Neural cell (in vitro differentiated cells): ENCODE data around the gene PDPK1. TPM values are rescaled to one million over a fixed set of nuclear protein-coding genes. Genes with fewer than 3 reads are reported as not detected.

ENCODE experiments used
- H2AFZ ChIP-seq: fragments of 200-600, 300-800 bp; sonication (generic), shearing (Covaris generic); 2 replicates; pipeline ENCODE4 v1.6.0; 2014; ENCODE audit warnings: low read depth, mild to moderate bottlenecking, antibody characterized with exemption, low read length, moderate library complexity
- H3F3A ChIP-seq: fragments of 200-600 bp; shearing (Covaris generic); 2 replicates; pipeline ENCODE4 v1.6.1; 2016; ENCODE audit warnings: mild to moderate bottlenecking, moderate library complexity, mixed read lengths, antibody characterized with exemption, low read length; ENCODE audit not compliant: insufficient read depth, poor library complexity, severe bottlenecking
- H3K27ac ChIP-seq: fragments of 200-600, 300-800 bp; sonication (generic), shearing (Covaris generic); 2 replicates; pipeline ENCODE4 v1.5.1; 2014; ENCODE audit warnings: mild to moderate bottlenecking, low read length, moderate library complexity
- H3K27me3 ChIP-seq: fragments of 300-800, 200-600 bp; sonication (generic), shearing (Covaris generic); 2 replicates; pipeline ENCODE4 v1.6.0; 2014; ENCODE audit warnings: mild to moderate bottlenecking, low read depth, low read length, moderate library complexity; ENCODE audit not compliant: insufficient read depth
- H3K36me3 ChIP-seq: fragments of 300-800, 200-600 bp; sonication (generic), shearing (Covaris generic); 2 replicates; pipeline ENCODE4 v1.5.1; 2014; ENCODE audit warnings: mild to moderate bottlenecking, antibody characterized with exemption, low read length, moderate library complexity; ENCODE audit not compliant: insufficient read depth
- H3K4me2 ChIP-seq: fragments of 300-800, 200-600 bp; sonication (generic), shearing (Covaris generic); 2 replicates; pipeline ENCODE4 v1.6.0; 2014; ENCODE audit warnings: mild to moderate bottlenecking, low read length
- H3K4me3 ChIP-seq: fragments of 300-800, 200-600 bp; sonication (generic), shearing (Covaris generic); 2 replicates; pipeline ENCODE4 v1.5.1; 2014; ENCODE audit warnings: mild to moderate bottlenecking, low read length, moderate library complexity
- H3K79me2 ChIP-seq: fragments of 200-600 bp; shearing (Covaris generic); replicated peaks from 2 replicates; pipeline ENCODE4 v1.6.0; 2014; ENCODE audit warnings: mild to moderate bottlenecking, low read length, moderate library complexity; ENCODE audit not compliant: insufficient read depth
- H3K9ac ChIP-seq: fragments of 300-800, 200-600 bp; sonication (generic), shearing (Covaris generic); 2 replicates; pipeline ENCODE4 v1.6.1; 2016; ENCODE audit warnings: mild to moderate bottlenecking, low read length, mixed read lengths
- H3K9me2 ChIP-seq: fragments of 200-600 bp; shearing (Covaris generic); 2 replicates; pipeline ENCODE4 v1.6.1; 2016; ENCODE audit warnings: mild to moderate bottlenecking, low read length, mixed read lengths; ENCODE audit not compliant: insufficient read depth
- H3K9me3 ChIP-seq: fragments of 200-600, 300-800 bp; sonication (generic), shearing (Covaris generic); 2 replicates; pipeline ENCODE4 v1.6.1; 2016; ENCODE audit warnings: mild to moderate bottlenecking, mixed run types, low read length, moderate library complexity, mixed read lengths
- H4K20me1 ChIP-seq: fragments of 200-600 bp; shearing (Covaris generic); 2 replicates; pipeline ENCODE4 v1.6.1; 2016; ENCODE audit warnings: mild to moderate bottlenecking, mixed run types; ENCODE audit not compliant: insufficient read depth
- CTCF ChIP-seq: fragments of 450-650 bp; IDR thresholded peaks from 2 replicates; pipeline ENCODE4 v1.5.1; 2014; ENCODE audit warnings: antibody characterized with exemption, mild to moderate bottlenecking, moderate library complexity; ENCODE audit not compliant: poor library complexity, severe bottlenecking
- EP300 ChIP-seq: fragments of 450-650 bp; conservative IDR thresholded peaks from 2 replicates; pipeline ENCODE4 v1.6.1; 2014; ENCODE audit warnings: antibody characterized with exemption, mild to moderate bottlenecking, moderate library complexity; ENCODE audit not compliant: poor library complexity, severe bottlenecking
- EZH2 ChIP-seq: fragments of 200-600, 300-800 bp; shearing (Covaris generic), sonication (generic); IDR thresholded peaks from 2 replicates; pipeline ENCODE4 v1.6.1; 2014; ENCODE audit warnings: antibody characterized with exemption, low read length, borderline replicate concordance, mild to moderate bottlenecking; ENCODE audit not compliant: insufficient read depth, poor library complexity, severe bottlenecking
- MXI1 ChIP-seq: fragments of 450-650 bp; conservative IDR thresholded peaks from 2 replicates; pipeline ENCODE4 v1.6.1; 2014; ENCODE audit warnings: antibody characterized with exemption, mild to moderate bottlenecking; ENCODE audit not compliant: poor library complexity, severe bottlenecking
- POLR2AphosphoS5 ChIP-seq: IDR thresholded peaks from 2 replicates; pipeline ENCODE4 v1.6.1; 2012
- RAD21 ChIP-seq: fragments of 450-650 bp; conservative IDR thresholded peaks from 2 replicates; pipeline ENCODE4 v1.6.1; 2014; ENCODE audit warnings: antibody characterized with exemption, mild to moderate bottlenecking, moderate library complexity
- REST ChIP-seq: IDR thresholded peaks from 2 replicates; pipeline ENCODE4 v1.6.1; 2012; ENCODE audit warnings: borderline replicate concordance
- SMC3 ChIP-seq: fragments of 450-650 bp; conservative IDR thresholded peaks from 2 replicates; pipeline ENCODE4 v1.6.1; 2014; ENCODE audit warnings: antibody characterized with exemption, mild to moderate bottlenecking, moderate library complexity; ENCODE audit not compliant: poor library complexity
- TAF1 ChIP-seq: IDR thresholded peaks from 2 replicates; pipeline ENCODE4 v1.6.1; 2012; ENCODE audit warnings: low read depth
- polyA plus RNA-seq: library from polyadenylated mRNA; depleted of rRNA; stranded (reverse); fragments of >200 nt; gene quantifications from 2 replicates; pipeline ENCODE4 v1.2.3, GENCODE V29; 2014

PDPK1 gene
- polyA plus RNA-seq, 1 donor from 2014 or later, result 18.6 TPM

GRCh38 chr16:2513405-2514332 lies 24.2 kb upstream of the PDPK1 start, which contains the start of gene ATP6V0C:
Gene ATP6V0C (plus strand): TSS chr16:2513952. CDS start chr16:2514104, 152 bp downstream.
- Histone ChIP-seq H4K20me1 (peaks cover 31% of the 10 kb centered on the region), H3K79me2 (peaks cover 42% of the 10 kb centered on the region), H3K9me2 (no peaks in the 10 kb centered on the region), H3K36me3 (no peaks in the 10 kb centered on the region), H2AFZ (peak within 1 kb of the TSS; percentile 87), H3K27ac (peak within 1 kb of the TSS; percentile 98), H3K27me3 (no peaks in the 10 kb centered on the region), H3K4me3 (peak within 1 kb of the TSS; percentile 92), H3K4me2 (peak within 1 kb of the TSS; percentile 94), H3F3A (no peaks in the 10 kb centered on the region), H3K9me3 (no peaks in the 10 kb centered on the region), H3K9ac (peak within 1 kb of the TSS; percentile 96)
- TF ChIP-seq EZH2 (no peak), TAF1 (peak; percentile 85), EP300 (peak; percentile 62), REST (peak; percentile 64), MXI1 (peak; percentile 50), RAD21 (peak; percentile 11), SMC3 (no peak), POLR2AphosphoS5 (peak; percentile 92)

GRCh38 chr16:2514333-2515179 lies 23.3 kb upstream of the PDPK1 start:
- peak overlapping the region; percentile 1 for H2AFZ ChIP-seq
- H3K9me2 ChIP-seq, result no peaks in the 10 kb centered on the region
- H3F3A ChIP-seq, result no peaks in the 10 kb centered on the region
- peak overlapping the region; percentile 96 for H3K9ac ChIP-seq
- no peaks in the 10 kb centered on the region for H3K27me3 ChIP-seq
- no peaks in the 10 kb centered on the region for H3K36me3 ChIP-seq
- peak overlapping the region; percentile 92 for H3K4me3 ChIP-seq
- peaks cover 43% of the 10 kb centered on the region for H3K79me2 ChIP-seq
- TF ChIP-seq POLR2AphosphoS5 (peak; percentile 22), CTCF (no peak)
- H3K27ac ChIP-seq, result peak overlapping the region; percentile 98
- H3K9me3 ChIP-seq, result no peaks in the 10 kb centered on the region
- H3K4me2 ChIP-seq, result peak overlapping the region; percentile 94
- peaks cover 39% of the 10 kb centered on the region for H4K20me1 ChIP-seq
